Measurements from ENCODE around the gene ST3GAL3.

GRCh38 chr1:43914576-43915525 lies 207.5 kb downstream of the ST3GAL3 start:
- TF ChIP-seq CTCF (conservative IDR thresholded peaks at IDR 0.05) (no peak), EZH2 (IDR thresholded peaks at IDR 0.05; ENCODE audit: low read depth) (no peak)

Measured in PC-9 (cell line).